ENCODE measurements around the gene ATG5. TPM values are rescaled to one million over a fixed set of nuclear protein-coding genes. Genes with fewer than 3 reads are reported as not detected.

ATG5 gene
- polyA plus RNA-seq, 1 of the 3 experiments (the other 2 are of a cell fraction), result 15.5 TPM

DNA sequence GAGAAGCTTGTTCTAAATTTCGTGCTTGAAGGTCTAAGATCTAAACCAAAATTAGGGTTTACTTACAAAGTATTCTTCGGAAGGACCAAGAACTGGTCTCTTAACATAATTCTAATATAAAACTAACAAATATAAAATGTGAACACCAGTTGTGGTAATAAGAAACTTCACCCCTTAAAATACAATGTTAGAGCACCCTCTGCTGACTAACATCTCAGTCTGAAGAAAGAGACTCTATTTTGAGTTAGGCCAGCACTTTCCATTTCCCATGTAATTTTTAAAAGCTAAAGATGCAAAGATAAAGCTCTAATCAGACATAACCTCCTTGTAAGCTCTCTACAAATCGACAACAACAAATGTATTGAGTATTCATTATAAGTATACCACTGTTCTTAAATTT lies 24.6 kb downstream of the ATG5 start:
- peak; percentile 29 for DNase-seq
- Histone ChIP-seq H3K4me1 (ENCODE audit: control insufficient read depth in 1 of 2, insufficient read depth in 2 of 2, low read depth in 1 of 2, low read length in 1 of 2) (peaks cover 0 to 10% of the 10 kb centered on the region in 2 experiments; a peak in 3 of 4 replicates), H3K9me3 (no peaks in the 10 kb centered on the region), H3K36me3 (replicated peaks in 1 of 2; ENCODE audit: control insufficient read depth in 1 of 2, insufficient read depth in 2 of 2, low read length in 1 of 2) (peaks cover 7% of the 10 kb centered on the region in 2 experiments), H2AFZ (ENCODE audit: low read depth) (no peak overlapping the region), H3K27ac (ENCODE audit: low read depth in 2 of 2, low read length in 1 of 2) (no peak overlapping the region), H3K79me2 (ENCODE audit: insufficient read depth) (peaks cover 91% of the 10 kb centered on the region), H3F3A (replicated peaks; ENCODE audit: insufficient read depth) (peaks cover 6% of the 10 kb centered on the region), H3K9me2 (no peaks in the 10 kb centered on the region), H3K9ac (no peak overlapping the region), H3K4me2 (no peak overlapping the region), H3K4me3 (ENCODE audit: low read depth in 2 of 2, low read length in 1 of 2) (no peak overlapping the region; a peak in 1 of 4 replicates), H3K27me3 (ENCODE audit: insufficient read depth) (no peaks in the 10 kb centered on the region), H4K20me1 (ENCODE audit: insufficient read depth) (no peaks in the 10 kb centered on the region)
- no peak for TF ChIP-seq GABPA (IDR thresholded peaks at IDR 0.05; ENCODE audit: low read depth)
- TF ChIP-seq EP300 (IDR thresholded peaks at IDR 0.05; ENCODE audit: borderline replicate concordance in 1 of 2, low read depth in 1 of 2, low read length in 1 of 2), result no peak
- peak; percentile 82 for TF ChIP-seq RAD21 (IDR thresholded peaks at IDR 0.05; ENCODE audit: low read length)
- TF ChIP-seq GATA2 (CRISPR knock-in tag; IDR thresholded peaks at IDR 0.05), result no peak
- TF ChIP-seq SMC3 (IDR thresholded peaks at IDR 0.05; ENCODE audit: low read depth, low read length), result peak; percentile 61
- TF ChIP-seq, protein P1, sequence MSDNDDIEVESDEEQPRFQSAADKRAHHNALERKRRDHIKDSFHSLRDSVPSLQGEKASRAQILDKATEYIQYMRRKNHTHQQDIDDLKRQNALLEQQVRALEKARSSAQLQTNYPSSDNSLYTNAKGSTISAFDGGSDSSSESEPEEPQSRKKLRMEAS (IDR thresholded peaks at IDR 0.05; ENCODE audit: low read depth), result no peak
- TF ChIP-seq YY1 (IDR thresholded peaks at IDR 0.05; ENCODE audit: low read depth), result no peak
- TF ChIP-seq, protein P2, sequence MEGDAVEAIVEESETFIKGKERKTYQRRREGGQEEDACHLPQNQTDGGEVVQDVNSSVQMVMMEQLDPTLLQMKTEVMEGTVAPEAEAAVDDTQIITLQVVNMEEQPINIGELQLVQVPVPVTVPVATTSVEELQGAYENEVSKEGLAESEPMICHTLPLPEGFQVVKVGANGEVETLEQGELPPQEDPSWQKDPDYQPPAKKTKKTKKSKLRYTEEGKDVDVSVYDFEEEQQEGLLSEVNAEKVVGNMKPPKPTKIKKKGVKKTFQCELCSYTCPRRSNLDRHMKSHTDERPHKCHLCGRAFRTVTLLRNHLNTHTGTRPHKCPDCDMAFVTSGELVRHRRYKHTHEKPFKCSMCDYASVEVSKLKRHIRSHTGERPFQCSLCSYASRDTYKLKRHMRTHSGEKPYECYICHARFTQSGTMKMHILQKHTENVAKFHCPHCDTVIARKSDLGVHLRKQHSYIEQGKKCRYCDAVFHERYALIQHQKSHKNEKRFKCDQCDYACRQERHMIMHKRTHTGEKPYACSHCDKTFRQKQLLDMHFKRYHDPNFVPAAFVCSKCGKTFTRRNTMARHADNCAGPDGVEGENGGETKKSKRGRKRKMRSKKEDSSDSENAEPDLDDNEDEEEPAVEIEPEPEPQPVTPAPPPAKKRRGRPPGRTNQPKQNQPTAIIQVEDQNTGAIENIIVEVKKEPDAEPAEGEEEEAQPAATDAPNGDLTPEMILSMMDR (IDR thresholded peaks at IDR 0.05), result peak; percentile 80
- TF ChIP-seq FOSL2 (IDR thresholded peaks at IDR 0.05; ENCODE audit: borderline replicate concordance, low read depth), result no peak
- CTCF ChIA-PET, result interaction anchor here (0.6 to 2.6 kb wide), 37 partner anchors 9 to 870 kb away, joined by 3 to 13 read pairs (median 4); partner anchors contain the start of gene PRDM1
- WGBS (ENCODE audit: low lambda C conversion rate), result 30% methylated on average over 3 of the region's 3 CpGs
- POLR2A ChIA-PET, result no interaction called here

DNA sequence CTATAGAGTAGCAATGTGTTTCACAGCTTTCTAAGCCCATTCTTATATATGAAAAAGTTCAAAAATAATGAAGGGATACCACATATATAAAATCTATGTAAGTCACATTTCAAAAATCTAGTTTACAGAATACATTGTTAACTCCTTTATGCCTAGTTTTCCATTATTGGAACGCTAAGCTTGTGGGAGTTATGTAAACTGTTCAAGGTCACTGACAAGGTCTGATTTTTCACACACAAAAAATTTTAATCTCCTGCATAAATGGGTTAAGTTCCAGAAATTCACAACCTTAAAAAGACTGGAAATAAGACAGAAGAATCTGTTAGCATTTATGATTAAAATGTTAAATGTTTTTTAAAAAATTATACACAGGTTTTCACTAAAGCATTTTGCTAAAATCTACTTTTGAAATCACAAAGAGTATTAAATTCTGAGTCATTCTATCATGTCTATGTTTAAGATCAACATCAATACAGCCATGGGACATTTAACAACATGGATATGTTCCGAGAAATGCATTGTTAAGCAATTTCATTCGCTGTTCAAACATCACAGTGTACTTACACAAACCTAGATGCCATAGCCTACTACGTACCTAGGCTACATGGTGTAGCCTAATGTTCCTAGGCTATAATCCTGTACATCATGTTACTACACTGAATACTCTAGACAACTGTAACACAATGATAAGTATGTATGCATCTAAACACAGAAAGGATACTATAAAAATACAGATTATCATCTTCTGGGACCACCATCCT lies 25.4 kb downstream of the ATG5 start:
- Histone ChIP-seq H3K36me3 (replicated peaks in 1 of 2; ENCODE audit: control insufficient read depth in 1 of 2, insufficient read depth in 2 of 2, low read length in 1 of 2) (peaks cover 7% of the 10 kb centered on the region in 2 experiments), H2AFZ (ENCODE audit: low read depth) (no peak overlapping the region), H3K9ac (no peak overlapping the region), H3K4me1 (ENCODE audit: control insufficient read depth in 1 of 2, insufficient read depth in 2 of 2, low read depth in 1 of 2, low read length in 1 of 2) (peaks cover 0 to 10% of the 10 kb centered on the region in 2 experiments; a peak in 3 of 4 replicates), H3K9me2 (no peaks in the 10 kb centered on the region), H3K79me2 (ENCODE audit: insufficient read depth) (peaks cover 84% of the 10 kb centered on the region), H3K9me3 (no peaks in the 10 kb centered on the region), H3K27ac (ENCODE audit: low read depth in 2 of 2, low read length in 1 of 2) (no peak overlapping the region), H3K4me3 (ENCODE audit: low read depth in 2 of 2, low read length in 1 of 2) (no peak overlapping the region), H3K4me2 (no peak overlapping the region), H3K27me3 (ENCODE audit: insufficient read depth) (no peaks in the 10 kb centered on the region), H4K20me1 (ENCODE audit: insufficient read depth) (no peaks in the 10 kb centered on the region), H3F3A (replicated peaks; ENCODE audit: insufficient read depth) (peaks cover 6% of the 10 kb centered on the region)
- ChIA-PET POLR2A (no interaction called here), CTCF (interaction anchor here (0.6 to 2.6 kb wide), 27 partner anchors 9 to 869 kb away, joined by 3 to 11 read pairs (median 4); partner anchors contain the start of gene PRDM1)
- 90% methylated on average over 4 of the region's 4 CpGs for WGBS (ENCODE audit: low lambda C conversion rate)
- TF ChIP-seq, protein P3, sequence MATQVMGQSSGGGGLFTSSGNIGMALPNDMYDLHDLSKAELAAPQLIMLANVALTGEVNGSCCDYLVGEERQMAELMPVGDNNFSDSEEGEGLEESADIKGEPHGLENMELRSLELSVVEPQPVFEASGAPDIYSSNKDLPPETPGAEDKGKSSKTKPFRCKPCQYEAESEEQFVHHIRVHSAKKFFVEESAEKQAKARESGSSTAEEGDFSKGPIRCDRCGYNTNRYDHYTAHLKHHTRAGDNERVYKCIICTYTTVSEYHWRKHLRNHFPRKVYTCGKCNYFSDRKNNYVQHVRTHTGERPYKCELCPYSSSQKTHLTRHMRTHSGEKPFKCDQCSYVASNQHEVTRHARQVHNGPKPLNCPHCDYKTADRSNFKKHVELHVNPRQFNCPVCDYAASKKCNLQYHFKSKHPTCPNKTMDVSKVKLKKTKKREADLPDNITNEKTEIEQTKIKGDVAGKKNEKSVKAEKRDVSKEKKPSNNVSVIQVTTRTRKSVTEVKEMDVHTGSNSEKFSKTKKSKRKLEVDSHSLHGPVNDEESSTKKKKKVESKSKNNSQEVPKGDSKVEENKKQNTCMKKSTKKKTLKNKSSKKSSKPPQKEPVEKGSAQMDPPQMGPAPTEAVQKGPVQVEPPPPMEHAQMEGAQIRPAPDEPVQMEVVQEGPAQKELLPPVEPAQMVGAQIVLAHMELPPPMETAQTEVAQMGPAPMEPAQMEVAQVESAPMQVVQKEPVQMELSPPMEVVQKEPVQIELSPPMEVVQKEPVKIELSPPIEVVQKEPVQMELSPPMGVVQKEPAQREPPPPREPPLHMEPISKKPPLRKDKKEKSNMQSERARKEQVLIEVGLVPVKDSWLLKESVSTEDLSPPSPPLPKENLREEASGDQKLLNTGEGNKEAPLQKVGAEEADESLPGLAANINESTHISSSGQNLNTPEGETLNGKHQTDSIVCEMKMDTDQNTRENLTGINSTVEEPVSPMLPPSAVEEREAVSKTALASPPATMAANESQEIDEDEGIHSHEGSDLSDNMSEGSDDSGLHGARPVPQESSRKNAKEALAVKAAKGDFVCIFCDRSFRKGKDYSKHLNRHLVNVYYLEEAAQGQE (IDR thresholded peaks at IDR 0.05; ENCODE audit: low read depth, low read length), result no peak
- TF ChIP-seq TAF1 (IDR thresholded peaks at IDR 0.05; ENCODE audit: borderline replicate concordance, low read depth, low read length) (no peak), RCOR1 (IDR thresholded peaks at IDR 0.05; ENCODE audit: low read length) (no peak), ELF1 (IDR thresholded peaks at IDR 0.05) (no peak), GABPA (IDR thresholded peaks at IDR 0.05; ENCODE audit: low read depth) (no peak)
- no peak for DNase-seq

All from SK-N-SH (cell line).